ENCODE results near the gene GALM. TPM values are rescaled to one million over a fixed set of nuclear protein-coding genes. Genes with fewer than 3 reads are reported as not detected.

The GALM gene
- total and polyA plus RNA-seq, 2 of the 8 experiments (the other 6 are each of a cell fraction or from before 2014, with no cell fraction given), result 9.9 to 13.1 TPM

DNA sequence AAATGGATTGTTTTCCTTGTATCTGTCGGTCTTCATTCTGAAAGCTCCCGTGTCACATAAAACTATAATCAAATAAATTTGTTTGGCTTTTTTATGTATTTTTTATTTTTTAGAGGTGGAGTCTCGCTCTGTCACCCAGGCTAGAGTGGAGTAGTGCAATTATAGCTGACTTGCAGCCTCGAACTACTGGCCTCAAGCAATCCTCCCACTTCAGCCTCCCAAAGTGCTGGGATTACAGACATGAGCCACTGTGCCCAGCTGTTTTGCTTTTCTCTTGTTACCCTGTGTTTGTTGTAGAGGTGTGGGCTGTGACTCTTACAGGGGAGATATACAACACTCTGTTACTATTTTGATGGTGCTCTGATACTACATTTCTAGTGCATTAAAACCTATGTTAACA, 2.2 kb downstream of the GALM start:
- Histone ChIP-seq H3K4me2 (ENCODE audit: insufficient read depth in 1 of 2, low read depth in 2 of 2, low read length in 2 of 2) (no peak overlapping the region), H3K14ac (ENCODE audit: insufficient read length) (no peak overlapping the region), H4K91ac (replicated peaks; ENCODE audit: insufficient read length, low read length) (no peak overlapping the region), H2BK15ac (ENCODE audit: low read length) (no peak overlapping the region), H2AK5ac (ENCODE audit: low read depth, low read length) (no peak overlapping the region), H3K9me3 (ENCODE audit: insufficient read depth in 2 of 2, low read depth in 1 of 2, low read length in 1 of 2) (no peaks in the 10 kb centered on the region), H3K23ac (ENCODE audit: insufficient read length) (no peak overlapping the region), H2BK5ac (ENCODE audit: low read depth, low read length) (no peak overlapping the region), H2BK120ac (replicated peaks; ENCODE audit: low read depth, low read length) (no peak overlapping the region), H3K4me1 (replicated peaks in 1 of 4; ENCODE audit: control insufficient read depth in 3 of 4, insufficient read depth in 4 of 4, low read length in 3 of 4) (peaks cover 0 to 11% (median 2%) of the 10 kb centered on the region in 4 experiments; a peak in 4 of 7 replicates), H4K5ac (ENCODE audit: insufficient read length, low read depth, low read length) (no peak overlapping the region), H3K4me3 (ENCODE audit: extremely low read depth in 1 of 4, insufficient read depth in 2 of 4, low read depth in 3 of 4, low read length in 4 of 4) (no peak overlapping the region), H3K4ac (replicated peaks; ENCODE audit: insufficient read length, low read depth, low read length) (no peak overlapping the region), H3K23me2 (ENCODE audit: low read depth, low read length) (peaks cover 5% of the 10 kb centered on the region), H3K56ac (replicated peaks; ENCODE audit: insufficient read length, low read depth, low read length) (no peak overlapping the region), H3K79me1 (ENCODE audit: low read depth, low read length) (no peaks in the 10 kb centered on the region; the same call in 1 of the 2 replicates), H4K8ac (ENCODE audit: extremely low read depth, insufficient read depth, low read length) (no peak overlapping the region), H3K36me3 (ENCODE audit: control insufficient read depth in 2 of 4, insufficient read depth in 4 of 4, low read length in 3 of 4) (no peaks in the 10 kb centered on the region), H2AFZ (ENCODE audit: low read length) (no peak overlapping the region), H2BK20ac (ENCODE audit: low read length) (no peak overlapping the region), H3K27ac (ENCODE audit: low read depth, low read length) (no peak overlapping the region), H3K9ac (replicated peaks in 1 of 4; ENCODE audit: extremely low read depth in 1 of 4, low read depth in 3 of 4, low read length in 3 of 4) (no peak overlapping the region), H3K27me3 (replicated peaks in 1 of 4; ENCODE audit: control insufficient read depth in 3 of 4, extremely low read depth in 1 of 4, insufficient read depth in 3 of 4, low read length in 3 of 4) (no peaks in the 10 kb centered on the region), H3K18ac (ENCODE audit: extremely low read depth, low read length) (no peak overlapping the region), H2BK12ac (ENCODE audit: low read depth, low read length) (no peak overlapping the region), H3K79me2 (ENCODE audit: control insufficient read depth in 1 of 2, insufficient read depth in 2 of 2, low read length in 2 of 2) (no peaks in the 10 kb centered on the region; a peak in 1 of 4 replicates), H4K20me1 (replicated peaks in 1 of 2; ENCODE audit: control insufficient read depth in 1 of 2, insufficient read depth in 2 of 2, low read length in 2 of 2) (no peaks in the 10 kb centered on the region)
- DNase-seq (ENCODE audit: low read depth in 1 of 2, low spot score in 2 of 2), result no peak
- POLR2A ChIA-PET (ENCODE audit: partially characterized antibody), result interaction anchor here (4.0 kb wide), 1 partner anchor 83 kb away, joined by 28 read pairs; the partner anchor contains the start of gene SRSF7
- WGBS, 2 experiments (ENCODE audit: extremely low coverage in 1 of 2, insufficient coverage in 1 of 2, insufficient read length in 1 of 2, insufficient replicate concordance in 2 of 2, low coverage in 1 of 2, low lambda C conversion rate in 2 of 2, missing lambda C conversion rate in 1 of 2), result 91% methylated on average over 4 of the region's 4 CpGs; no CpG with 5 or more reads in 1 of the 2 experiments
- no peak for FAIRE-seq
- CTCF ChIA-PET (ENCODE audit: partially characterized antibody), result interaction anchor here (0.6 to 1.2 kb wide), 2 partner anchors 86 to 131 kb away, joined by 3 read pairs; no protein-coding TSS in a partner anchor
- no peak for TF ChIP-seq TBP (IDR thresholded peaks at IDR 0.05; ENCODE audit: low read depth, low read length)
- TF ChIP-seq RFX5 (IDR thresholded peaks at IDR 0.05; ENCODE audit: borderline replicate concordance, low read depth, low read length), result no peak
- no peak for TF ChIP-seq JUND (IDR thresholded peaks at IDR 0.05; ENCODE audit: low read length)
- no peak for TF ChIP-seq SIN3A (conservative IDR thresholded peaks at IDR 0.05 in 1 of 2, IDR thresholded peaks at IDR 0.05 in 1 of 2; ENCODE audit: low read depth in 1 of 2, low read length in 2 of 2)
- TF ChIP-seq GTF2F1 (IDR thresholded peaks at IDR 0.05; ENCODE audit: borderline replicate concordance, low read depth, low read length), result no peak
- no peak for TF ChIP-seq MAFK (IDR thresholded peaks at IDR 0.05; ENCODE audit: low read depth, low read length)
- TF ChIP-seq SRF (IDR thresholded peaks at IDR 0.05; ENCODE audit: low read depth, low read length), result no peak
- no peak for TF ChIP-seq TAF7 (optimal IDR thresholded peaks at IDR 0.05; ENCODE audit: borderline replicate concordance, low read depth, low read length)
- no peak for TF ChIP-seq KDM5A (IDR thresholded peaks at IDR 0.05; ENCODE audit: low read length)
- TF ChIP-seq HDAC6 (IDR thresholded peaks at IDR 0.05; ENCODE audit: low read depth, low read length), result no peak
- TF ChIP-seq KDM1A (IDR thresholded peaks at IDR 0.05; ENCODE audit: borderline replicate concordance, low read length), result no peak
- no peak for TF ChIP-seq POLR2AphosphoS5 (IDR thresholded peaks at IDR 0.05; ENCODE audit: low read depth, low read length)
- TF ChIP-seq, protein P1, sequence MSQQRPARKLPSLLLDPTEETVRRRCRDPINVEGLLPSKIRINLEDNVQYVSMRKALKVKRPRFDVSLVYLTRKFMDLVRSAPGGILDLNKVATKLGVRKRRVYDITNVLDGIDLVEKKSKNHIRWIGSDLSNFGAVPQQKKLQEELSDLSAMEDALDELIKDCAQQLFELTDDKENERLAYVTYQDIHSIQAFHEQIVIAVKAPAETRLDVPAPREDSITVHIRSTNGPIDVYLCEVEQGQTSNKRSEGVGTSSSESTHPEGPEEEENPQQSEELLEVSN (IDR thresholded peaks at IDR 0.05), result no peak
- no peak for TF ChIP-seq TEAD4 (IDR thresholded peaks at IDR 0.05; ENCODE audit: low read depth, low read length)
